ENCODE results near the gene ZNF608. TPM values are rescaled to one million over a fixed set of nuclear protein-coding genes. Genes with fewer than 3 reads are reported as not detected.

Gene ZNF608
- total RNA-seq, 1 donor, result 30.3 TPM

- TF ChIP-seq CTCF (IDR thresholded peaks at IDR 0.05; ENCODE audit: insufficient read depth, low read length), result no peak
These were observed 18.7 kb upstream of the ZNF608 start for GRCh38 chr5:124764992-124765611.

DNA sequence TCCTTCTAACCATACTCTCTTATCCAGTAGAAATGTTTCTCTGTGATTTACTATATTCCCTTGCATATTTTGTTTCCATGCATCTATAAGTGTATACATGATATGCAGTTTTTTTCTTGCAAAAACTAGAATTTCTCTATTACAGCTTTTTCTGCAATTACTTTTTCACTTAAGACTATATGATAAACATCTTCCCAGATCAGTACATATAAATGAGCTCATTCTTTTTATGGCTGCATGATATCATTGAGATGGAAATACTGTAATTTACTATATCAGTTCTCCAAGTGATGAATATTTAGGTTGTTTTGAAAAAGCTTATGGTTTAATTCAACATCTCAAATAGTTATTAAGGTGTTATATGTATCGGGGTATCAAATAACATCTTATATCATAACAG lies 18.1 kb upstream of the ZNF608 start:
- TF ChIP-seq CTCF (IDR thresholded peaks at IDR 0.05; ENCODE audit: insufficient read depth, low read length), result no peak
- no peak for DNase-seq (ENCODE audit: low read depth)
- no peak overlapping the region for H3K4me3 ChIP-seq (ENCODE audit: low read depth, low read length)

More at GRCh38 chr5:124764992-124765611, 18.7 kb upstream of the ZNF608 start:
- DNase-seq (ENCODE audit: low read depth), result peak; percentile 36
- no peak overlapping the region for H3K4me3 ChIP-seq (ENCODE audit: low read depth, low read length)

- no peak for DNase-seq (ENCODE audit: low read depth)
- no peak overlapping the region for H3K4me3 ChIP-seq (ENCODE audit: low read depth, low read length)
- no peak for TF ChIP-seq CTCF (IDR thresholded peaks at IDR 0.05; ENCODE audit: insufficient read depth, low read length)
These were observed 14.6 kb upstream of the ZNF608 start for GRCh38 chr5:124761010-124761409.

DNA sequence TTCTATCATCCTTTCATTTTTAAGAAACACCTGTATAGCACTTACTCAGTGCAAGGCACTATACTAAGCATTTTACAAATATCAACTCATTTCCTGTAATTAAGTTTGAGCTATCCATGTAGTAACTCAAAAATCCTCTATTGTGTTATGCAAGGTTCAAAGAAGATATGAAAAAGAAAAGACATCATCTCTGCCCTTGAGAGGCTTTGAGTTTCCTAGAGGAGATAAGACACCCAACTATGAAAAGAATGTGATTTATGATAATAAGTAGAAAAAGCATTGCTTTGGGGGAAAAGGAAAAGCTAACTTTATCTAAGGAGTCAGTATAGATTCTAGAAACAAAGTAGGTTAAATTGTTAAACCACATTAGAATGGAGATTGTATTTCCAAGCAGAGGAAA lies 14.2 kb upstream of the ZNF608 start:
- TF ChIP-seq CTCF (IDR thresholded peaks at IDR 0.05; ENCODE audit: insufficient read depth, low read length), result no peak
- DNase-seq (ENCODE audit: low read depth), result no peak
- H3K4me3 ChIP-seq (ENCODE audit: low read depth, low read length), result no peak overlapping the region

DNA sequence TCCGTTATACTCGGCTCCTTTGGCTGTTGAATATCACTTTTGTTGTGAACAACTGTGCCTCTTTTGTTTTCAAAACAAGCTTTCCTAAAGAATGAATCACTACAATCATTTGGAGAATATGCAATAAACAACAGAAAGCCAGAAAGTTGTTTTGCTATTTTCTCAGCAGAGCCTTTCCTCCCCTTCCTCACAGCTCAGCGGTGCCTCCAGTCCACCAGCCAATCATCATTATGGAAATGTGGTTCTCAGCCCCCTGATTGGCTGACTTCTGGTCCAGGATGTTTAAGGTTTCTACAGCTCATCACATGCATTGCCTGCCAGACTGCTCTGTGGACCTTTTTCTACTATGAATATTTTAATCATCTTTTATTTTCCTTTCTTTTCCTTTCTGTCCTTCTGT lies 9.1 kb upstream of the ZNF608 start:
- H3K4me3 ChIP-seq (ENCODE audit: low read depth, low read length), result no peak overlapping the region
- no peak for DNase-seq (ENCODE audit: low read depth)

DNA sequence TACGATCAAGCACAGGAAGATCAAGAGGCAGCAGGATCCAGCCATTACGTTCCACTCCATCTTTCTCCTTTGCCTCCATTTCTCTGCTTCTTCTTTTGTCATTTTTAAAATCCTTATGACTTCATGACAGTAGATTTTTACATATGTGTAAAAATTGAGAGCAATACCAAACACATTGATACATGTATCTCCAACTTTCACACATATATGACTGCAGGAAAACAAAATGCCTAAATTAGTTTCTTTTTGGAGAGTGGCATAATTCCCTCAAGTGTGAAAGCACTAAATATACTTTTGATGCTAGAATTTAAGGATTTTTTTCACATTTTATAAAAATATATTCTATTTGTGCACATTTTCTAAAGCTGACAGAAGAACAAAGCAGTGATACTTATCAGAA lies 8.6 kb upstream of the ZNF608 start:
- TF ChIP-seq CTCF (IDR thresholded peaks at IDR 0.05; ENCODE audit: insufficient read depth, low read length), result no peak
- H3K4me3 ChIP-seq (ENCODE audit: low read depth, low read length), result no peak overlapping the region
- no peak for DNase-seq (ENCODE audit: low read depth)

More for the DNA sequence above, 9.1 kb upstream of the ZNF608 start:
- TF ChIP-seq CTCF (IDR thresholded peaks at IDR 0.05; ENCODE audit: insufficient read depth, low read length), result no peak
